NCI-H82 treated with DMSO at 0.1 percent for 48 hours (cell line): ENCODE data around the gene MGAT4A.

Experiments
- DNase-seq: peaks from one replicate; lab custom pipeline; 2025; ENCODE audit not compliant: unreplicated experiment; lab: John Stamatoyannopoulos, UW

MGAT4A gene

GRCh38 chr2:98704499-98705332, 26.2 kb downstream of the MGAT4A start:
- DNase-seq = no peak

GRCh38 chr2:98703738-98704137, 27.2 kb downstream of the MGAT4A start:
- DNase-seq = no peak

- no peak for DNase-seq
Observed at GRCh38 chr2:98702858-98703620, 27.9 kb downstream of the MGAT4A start.

GRCh38 chr2:98702127-98702802, 28.7 kb downstream of the MGAT4A start:
- no peak for DNase-seq

GRCh38 chr2:98701230-98701629, 29.7 kb downstream of the MGAT4A start:
- no peak for DNase-seq

- no peak for DNase-seq
Observed at GRCh38 chr2:98698896-98699295, 32.0 kb downstream of the MGAT4A start.

GRCh38 chr2:98697651-98698337, 33.1 kb downstream of the MGAT4A start:
- DNase-seq = no peak

- DNase-seq = no peak
Observed at GRCh38 chr2:98696200-98696599, 34.7 kb downstream of the MGAT4A start.

GRCh38 chr2:98695255-98695654, 35.7 kb downstream of the MGAT4A start:
- DNase-seq = no peak

GRCh38 chr2:98693477-98693876, 37.5 kb downstream of the MGAT4A start:
- no peak for DNase-seq

GRCh38 chr2:98692090-98693054, 38.6 kb downstream of the MGAT4A start:
- DNase-seq = no peak

- no peak for DNase-seq
Observed at GRCh38 chr2:98691303-98691702, 39.6 kb downstream of the MGAT4A start.

GRCh38 chr2:98685930-98686887, 44.7 kb downstream of the MGAT4A start:
- no peak for DNase-seq

GRCh38 chr2:98683728-98684127, 47.2 kb downstream of the MGAT4A start:
- DNase-seq = no peak

GRCh38 chr2:98676742-98677141, 54.2 kb downstream of the MGAT4A start:
- DNase-seq = no peak

GRCh38 chr2:98674233-98674964, 56.5 kb downstream of the MGAT4A start:
- DNase-seq = no peak

- DNase-seq = no peak
Observed at GRCh38 chr2:98669675-98670074, 61.3 kb downstream of the MGAT4A start.

- DNase-seq = no peak
Observed at GRCh38 chr2:98665677-98666076, 65.3 kb downstream of the MGAT4A start.
